Jurkat, Clone E6-1 (cell line): ENCODE results near the gene ZRANB2.
A peak's percentile ranks its signal among the peaks of the same experiment; 100 is the strongest.

Experiments used
- DNase-seq: peaks from one replicate; pipeline ENCODE4 v3.0.0-alpha.2; 2011; ENCODE audit warnings: low read depth, low spot score
- H3K4me3 ChIP-seq: 2 replicates; pipeline ENCODE4 v1.5.1; 2011; ENCODE audit warnings: mild to moderate bottlenecking, low read length, control low read depth, moderate library complexity

ZRANB2 gene

GRCh38 chr1:71072273-71072672 lies 8.6 kb downstream of the ZRANB2 start:
- H3K4me3 ChIP-seq = no peak overlapping the region
- DNase-seq = no peak

GRCh38 chr1:71071720-71072119 lies 9.1 kb downstream of the ZRANB2 start:
- H3K4me3 ChIP-seq = no peak overlapping the region
- DNase-seq = no peak

GRCh38 chr1:71068325-71069240 lies 12.3 kb downstream of the ZRANB2 start:
- no peak overlapping the region for H3K4me3 ChIP-seq
- DNase-seq = peak; percentile 45

GRCh38 chr1:71054791-71055190 lies 26.0 kb downstream of the ZRANB2 start:
- DNase-seq = no peak
- H3K4me3 ChIP-seq = no peak overlapping the region

- DNase-seq = no peak
- no peak overlapping the region for H3K4me3 ChIP-seq
Measured at GRCh38 chr1:71054281-71054731, 26.5 kb downstream of the ZRANB2 start.

- H3K4me3 ChIP-seq = no peak overlapping the region
- DNase-seq = no peak
Measured at GRCh38 chr1:71053758-71054157, 27.1 kb downstream of the ZRANB2 start.

GRCh38 chr1:71053146-71053545 lies 27.7 kb downstream of the ZRANB2 start:
- DNase-seq = no peak
- H3K4me3 ChIP-seq = no peak overlapping the region

GRCh38 chr1:71049951-71050598 lies 30.8 kb downstream of the ZRANB2 start:
- H3K4me3 ChIP-seq = no peak overlapping the region
- peak; percentile 74 for DNase-seq

GRCh38 chr1:71047635-71048607 lies 32.9 kb downstream of the ZRANB2 start, which contains the start of gene PTGER3:
Gene PTGER3, minus strand, starts transcription at chr1:71047816. Its CDS starts 239 bp downstream, at chr1:71047577.
- no peak for DNase-seq
- H3K4me3 ChIP-seq = peak within 1 kb of the TSS; percentile 44

GRCh38 chr1:71046891-71047634 lies 33.8 kb downstream of the ZRANB2 start:
- DNase-seq = no peak
- H3K4me3 ChIP-seq = peak overlapping the region; percentile 44

- no peak overlapping the region for H3K4me3 ChIP-seq
- no peak for DNase-seq
Measured at GRCh38 chr1:71045463-71046028, 35.3 kb downstream of the ZRANB2 start.

- DNase-seq = no peak
- no peak overlapping the region for H3K4me3 ChIP-seq
Measured at GRCh38 chr1:71044833-71045232, 36.0 kb downstream of the ZRANB2 start.

GRCh38 chr1:71043065-71043464 lies 37.8 kb downstream of the ZRANB2 start:
- no peak overlapping the region for H3K4me3 ChIP-seq
- DNase-seq = no peak

- no peak overlapping the region for H3K4me3 ChIP-seq
- DNase-seq = no peak
Measured at GRCh38 chr1:71041806-71042205, 39.0 kb downstream of the ZRANB2 start.

GRCh38 chr1:71039661-71040262 lies 41.1 kb downstream of the ZRANB2 start:
- DNase-seq = no peak
- H3K4me3 ChIP-seq = no peak overlapping the region

GRCh38 chr1:71038942-71039341 lies 41.9 kb downstream of the ZRANB2 start:
- no peak overlapping the region for H3K4me3 ChIP-seq
- no peak for DNase-seq

GRCh38 chr1:71037829-71038620 lies 42.8 kb downstream of the ZRANB2 start:
- no peak for DNase-seq
- H3K4me3 ChIP-seq = no peak overlapping the region
